Stimulated activated CD4-positive, alpha-beta T cell treated with anti-CD3 and anti-CD28 coated beads, Interleukin-15, amount 100 ng/mL, for 1 hour (primary cell): Measurements from ENCODE around the gene DCST2.

ENCODE experiments used
- DNase-seq, 2 donors: peaks; one replicate each; pipeline ENCODE4 v3.0.0-alpha.2; 2020; ENCODE audit warnings: low read depth in 1 of 2, low spot score in 1 of 2

Gene DCST2

GRCh38 chr1:155033524-155033923 is at the start of gene DCST2, which contains the start of gene DCST1:
DCST2 (minus strand) TSS chr1:155033781; CDS start chr1:155033701, 80 bp downstream.
DCST1 (plus strand) TSS chr1:155033824; CDS start chr1:155034037, 213 bp downstream.
- no peak for DNase-seq

- DNase-seq, result no peak
Observed at GRCh38 chr1:155083052-155083541, 49.5 kb upstream of the DCST2 start.

- DNase-seq, result no peak
Observed at GRCh38 chr1:155082301-155083051, 48.9 kb upstream of the DCST2 start.

GRCh38 chr1:155081472-155082300 is 48.1 kb upstream of the DCST2 start:
- DNase-seq, result no peak

- no peak for DNase-seq
Observed at GRCh38 chr1:155080312-155081228, 47.0 kb upstream of the DCST2 start.

GRCh38 chr1:155079487-155080311 is 46.1 kb upstream of the DCST2 start:
- no peak for DNase-seq

GRCh38 chr1:155079210-155079486 is 45.6 kb upstream of the DCST2 start:
- no peak for DNase-seq

- DNase-seq, result peak in 1 of 2 donors; percentile 55
Observed at GRCh38 chr1:155078469-155079209, 45.1 kb upstream of the DCST2 start, which contains the start of gene EFNA3. EFNA3 (plus strand) TSS chr1:155078837; CDS start chr1:155078942, 105 bp downstream.

GRCh38 chr1:155077758-155078445 is 44.3 kb upstream of the DCST2 start:
- DNase-seq, result no peak

GRCh38 chr1:155077346-155077745 is 43.8 kb upstream of the DCST2 start:
- no peak for DNase-seq

- DNase-seq, result no peak
Observed at GRCh38 chr1:155076371-155076770, 42.8 kb upstream of the DCST2 start.

GRCh38 chr1:155075535-155075934 is 42.0 kb upstream of the DCST2 start:
- no peak for DNase-seq

GRCh38 chr1:155073377-155074242 is 40.0 kb upstream of the DCST2 start:
- no peak for DNase-seq

- no peak for DNase-seq
Observed at GRCh38 chr1:155072531-155073289, 39.1 kb upstream of the DCST2 start.

GRCh38 chr1:155071701-155072100 is 38.1 kb upstream of the DCST2 start:
- no peak for DNase-seq

GRCh38 chr1:155070721-155071569 is 37.4 kb upstream of the DCST2 start:
- peak; percentile 53 to 61 for DNase-seq
